ENCODE results near the gene SCAPER.

DNA sequence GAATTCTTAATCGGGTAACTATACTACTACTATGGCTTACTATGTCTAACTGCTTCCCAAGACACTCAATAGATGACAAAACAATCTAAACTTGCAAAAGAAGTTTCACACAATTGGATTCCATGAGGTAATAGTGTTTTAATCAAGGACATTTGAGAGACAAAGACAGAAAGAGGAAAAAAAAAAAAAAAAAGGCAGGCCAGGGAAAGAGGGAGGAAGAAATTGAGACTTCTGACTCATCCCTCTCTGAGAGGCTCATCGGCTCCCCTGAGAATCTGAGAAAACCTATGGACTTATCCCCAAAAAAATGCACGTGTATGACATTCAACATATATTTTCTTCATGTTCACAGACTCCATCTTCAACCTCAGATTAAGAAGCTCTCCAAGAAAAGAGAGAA, 61.0 kb downstream of the SCAPER start:
- TF ChIP-seq POLR2A (IDR thresholded peaks at IDR 0.05), result no peak
- no peak for TF ChIP-seq CTCF (IDR thresholded peaks at IDR 0.05)

Measured in Peyer's patch (tissue), 4 donors.